Stimulated activated CD4-positive, alpha-beta T cell treated with anti-CD3 and anti-CD28 coated beads, TNF-alpha, amount 100 ng/mL, for 4 hours (primary cell): ENCODE data around the gene QPRT.
A peak's percentile ranks its signal among the peaks of the same experiment; 100 is the strongest.
"Not testable (repeated sequence)": the region's sequence is repeated elsewhere in the genome, so short reads cannot be mapped to it uniquely, and the experiment has no call there.

Source experiments
- DNase-seq, 3 experiments: peaks; one replicate each; pipeline ENCODE4 v3.0.0-alpha.2; 2020; ENCODE audit warnings: low read depth in 3 of 3

QPRT gene

GRCh38 chr16:29745121-29745852, 66.3 kb downstream of the QPRT start:
- peak in 1 of 3 experiments; percentile 18 for DNase-seq

- DNase-seq, result peak; percentile 47 to 77 (median 59)
Observed at GRCh38 chr16:29745853-29746345, 66.9 kb downstream of the QPRT start, which contains the start of gene C16orf54. Gene C16orf54, minus strand, starts transcription at chr16:29745990. Its CDS starts 1,039 bp downstream, at chr16:29744951.

- not testable (repeated sequence) for DNase-seq
Observed at GRCh38 chr16:29746518-29746917, 67.5 kb downstream of the QPRT start.
